NCI-H1694 treated with DMSO at 0.1 percent for 48 hours (cell line): Measurements from ENCODE around the gene SPRY1.

Experiments used
- DNase-seq: peaks from one replicate; lab custom pipeline; 2025; lab: John Stamatoyannopoulos, UW

The SPRY1 gene

GRCh38 chr4:123379392-123379791, 17.2 kb upstream of the SPRY1 start:
- no peak for DNase-seq

- DNase-seq, result no peak
These were observed 15.6 kb upstream of the SPRY1 start for GRCh38 chr4:123380728-123381716.

- DNase-seq, result no peak
These were observed 14.6 kb upstream of the SPRY1 start for GRCh38 chr4:123381996-123382395.

- DNase-seq, result no peak
These were observed 13.0 kb upstream of the SPRY1 start for GRCh38 chr4:123383566-123383965.

GRCh38 chr4:123386609-123387008, 10.0 kb upstream of the SPRY1 start:
- no peak for DNase-seq

GRCh38 chr4:123390846-123391456, 5.6 kb upstream of the SPRY1 start:
- peak; percentile 19 for DNase-seq

GRCh38 chr4:123393721-123394120, 2.9 kb upstream of the SPRY1 start:
- no peak for DNase-seq

DNA sequence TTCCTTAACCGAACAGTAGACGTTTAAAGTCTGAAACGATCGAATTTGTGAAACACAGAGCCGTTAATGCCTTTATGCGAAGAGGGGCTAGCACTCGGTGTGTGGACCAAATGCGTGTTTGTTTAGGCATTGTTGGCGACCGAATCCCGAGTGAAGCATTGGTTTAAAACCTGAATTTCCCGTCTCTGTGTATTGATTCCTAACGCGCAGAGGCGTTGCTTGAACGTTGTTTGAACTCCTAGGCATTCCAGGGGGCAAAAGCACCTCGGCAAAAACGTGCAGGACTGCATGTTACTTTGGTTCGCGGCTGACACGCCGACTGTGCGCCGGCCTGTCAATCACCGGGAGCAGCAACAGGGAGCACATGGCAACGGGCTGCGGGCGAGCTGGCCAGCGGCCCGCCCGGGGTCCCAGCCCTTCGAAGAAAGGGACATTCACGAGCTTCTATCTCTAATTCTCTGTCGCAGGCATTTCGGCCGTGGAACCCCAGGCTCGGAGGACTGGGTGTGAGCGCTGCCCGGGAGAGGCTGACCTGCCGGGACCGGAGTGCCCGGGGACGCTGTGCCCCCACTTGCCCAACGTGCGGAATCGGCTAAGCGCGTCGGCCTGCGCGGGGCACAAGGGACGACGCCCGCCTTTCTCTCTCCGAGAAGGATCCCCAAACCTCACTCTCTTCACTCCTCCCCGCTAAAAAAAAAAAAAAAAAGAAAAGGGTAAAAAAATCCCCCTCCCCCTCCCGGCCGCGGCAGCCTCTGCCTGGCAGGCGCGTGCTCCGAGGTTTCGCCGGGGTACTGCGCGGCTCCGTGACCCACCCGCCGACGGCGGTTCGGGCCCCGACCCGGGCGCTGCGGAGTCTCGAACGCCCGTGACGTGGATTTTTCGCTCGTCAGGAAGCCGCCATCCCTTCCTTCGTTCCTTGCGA, 810 bp downstream of the SPRY1 start:
- DNase-seq, result peak; percentile 27

- no peak for DNase-seq
These were observed 1.7 kb downstream of the SPRY1 start for GRCh38 chr4:123398066-123398852.

DNA sequence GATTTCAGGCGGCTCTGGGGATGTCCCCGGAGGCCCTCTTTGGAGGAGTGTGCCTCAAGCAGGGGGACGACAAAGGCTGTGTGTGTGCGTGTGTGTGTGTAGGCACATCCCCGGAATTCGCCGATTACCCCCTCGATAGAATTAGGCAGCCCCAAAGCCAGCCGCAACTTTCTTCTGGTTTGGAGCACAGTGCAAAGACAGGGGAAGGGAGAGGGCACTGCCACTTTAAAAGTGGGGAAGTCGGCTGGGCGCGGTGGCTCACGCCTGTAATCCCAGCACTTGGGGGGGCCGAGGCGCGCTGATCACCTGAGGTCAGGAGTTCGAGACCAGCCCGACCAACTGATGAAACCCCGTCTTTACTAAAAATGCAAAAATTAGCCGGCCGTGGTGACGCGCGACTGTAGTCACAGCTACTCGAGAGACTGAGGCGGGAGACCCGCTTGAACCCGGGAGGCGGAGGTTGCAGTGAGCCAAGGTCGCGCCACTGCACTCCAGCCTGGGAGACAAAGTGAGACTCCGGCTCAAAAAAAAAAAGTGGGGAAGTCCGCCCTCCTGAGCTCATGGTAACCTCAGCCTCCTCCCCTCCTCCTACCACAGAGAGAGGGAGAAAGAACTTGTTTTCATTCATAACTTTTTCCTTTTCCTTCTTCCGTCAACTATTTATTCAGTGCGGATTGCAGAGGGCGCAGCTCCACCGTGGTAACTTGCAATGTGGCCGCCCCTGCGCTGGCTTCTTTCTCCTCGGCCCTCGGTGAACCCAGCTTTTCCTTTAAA, 2.4 kb downstream of the SPRY1 start:
- DNase-seq, result no peak

DNA sequence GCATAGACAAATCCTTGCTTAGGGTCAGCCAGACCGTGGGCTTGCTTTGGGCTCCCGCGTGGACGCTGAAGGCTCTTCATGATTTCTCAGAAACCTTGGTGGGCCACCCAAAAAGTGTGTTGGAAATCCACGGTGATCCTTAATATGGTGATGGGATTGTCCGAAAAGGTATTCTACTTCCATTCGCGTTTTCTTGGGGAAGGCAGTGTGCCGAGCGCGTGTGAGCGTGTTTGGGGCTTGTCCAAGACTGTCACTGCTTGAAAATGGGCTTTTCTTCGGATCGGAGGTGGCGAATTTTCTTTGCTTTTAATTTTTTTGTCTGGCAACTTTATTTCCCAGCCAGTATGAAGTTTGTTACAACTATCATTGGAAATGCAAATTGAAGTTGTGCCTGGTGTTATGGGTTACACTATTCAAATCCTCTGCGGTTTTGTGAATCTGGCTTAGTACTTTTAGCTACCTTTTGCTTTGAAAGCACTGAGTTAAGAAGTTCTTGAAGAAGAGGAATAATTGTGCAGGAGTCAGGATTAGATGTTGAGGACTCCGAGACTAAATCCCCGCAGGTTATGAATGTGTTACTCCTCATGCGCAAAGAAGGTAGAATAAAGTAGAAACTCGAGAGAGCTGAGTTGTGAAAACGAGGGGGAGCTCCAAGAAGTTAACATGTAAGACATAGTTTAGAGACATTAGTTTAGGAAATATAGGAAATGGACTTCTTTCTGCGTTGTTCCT, 3.2 kb downstream of the SPRY1 start:
- DNase-seq, result no peak

GRCh38 chr4:123401271-123402120, 4.9 kb downstream of the SPRY1 start:
- no peak for DNase-seq

DNA sequence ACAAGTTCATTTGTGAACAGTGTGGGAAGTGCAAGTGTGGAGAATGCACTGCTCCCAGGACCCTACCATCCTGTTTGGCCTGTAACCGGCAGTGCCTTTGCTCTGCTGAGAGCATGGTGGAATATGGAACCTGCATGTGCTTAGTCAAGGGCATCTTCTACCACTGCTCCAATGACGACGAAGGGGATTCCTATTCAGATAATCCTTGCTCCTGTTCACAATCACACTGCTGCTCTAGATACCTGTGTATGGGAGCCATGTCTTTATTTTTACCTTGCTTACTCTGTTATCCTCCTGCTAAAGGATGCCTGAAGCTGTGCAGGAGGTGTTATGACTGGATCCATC, 5.5 kb downstream of the SPRY1 start:
- DNase-seq, result no peak

DNA sequence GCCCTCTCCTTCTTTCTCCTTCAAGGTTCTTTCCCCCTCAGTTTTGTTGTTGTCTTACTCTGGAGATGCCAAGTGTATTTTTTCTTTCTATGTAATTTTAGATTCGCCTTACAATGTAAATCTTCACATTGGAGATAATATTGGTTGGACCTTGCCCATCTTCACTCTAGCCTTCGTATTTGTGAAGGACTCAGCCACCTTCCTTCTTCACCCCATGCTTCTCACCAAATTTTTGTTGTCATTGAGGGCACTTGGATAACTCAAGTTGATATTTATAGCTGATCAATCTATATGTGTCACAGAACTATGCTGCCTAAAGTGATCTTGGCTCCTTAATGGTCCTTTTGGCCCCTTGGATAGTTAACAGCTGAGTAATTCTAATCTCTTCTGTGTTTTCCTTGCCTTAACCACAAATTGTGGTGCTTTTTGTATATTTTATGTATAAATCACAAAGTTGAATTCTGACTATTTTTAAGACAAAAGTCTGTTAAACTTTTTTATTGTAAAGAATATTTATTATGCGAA, 6.5 kb downstream of the SPRY1 start:
- no peak for DNase-seq

DNA sequence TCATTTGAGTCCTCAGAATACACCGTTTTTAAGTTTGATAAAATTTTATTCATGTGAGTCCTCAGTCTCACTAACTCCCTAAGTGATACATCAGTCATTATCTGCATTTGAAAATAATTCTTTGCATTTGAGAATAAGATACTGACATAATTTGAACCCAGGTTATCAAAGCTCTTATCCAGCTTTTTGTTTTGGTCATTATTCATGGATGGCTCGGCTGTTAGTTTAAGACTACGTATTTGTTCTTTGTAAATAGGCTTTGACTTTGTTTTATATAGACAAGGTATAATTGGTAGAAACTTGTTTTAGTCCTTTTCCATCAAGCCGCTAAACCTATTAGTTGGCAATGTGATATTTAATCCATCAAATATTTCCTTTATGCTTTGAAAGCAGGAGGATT, 7.9 kb downstream of the SPRY1 start:
- DNase-seq, result no peak

DNA sequence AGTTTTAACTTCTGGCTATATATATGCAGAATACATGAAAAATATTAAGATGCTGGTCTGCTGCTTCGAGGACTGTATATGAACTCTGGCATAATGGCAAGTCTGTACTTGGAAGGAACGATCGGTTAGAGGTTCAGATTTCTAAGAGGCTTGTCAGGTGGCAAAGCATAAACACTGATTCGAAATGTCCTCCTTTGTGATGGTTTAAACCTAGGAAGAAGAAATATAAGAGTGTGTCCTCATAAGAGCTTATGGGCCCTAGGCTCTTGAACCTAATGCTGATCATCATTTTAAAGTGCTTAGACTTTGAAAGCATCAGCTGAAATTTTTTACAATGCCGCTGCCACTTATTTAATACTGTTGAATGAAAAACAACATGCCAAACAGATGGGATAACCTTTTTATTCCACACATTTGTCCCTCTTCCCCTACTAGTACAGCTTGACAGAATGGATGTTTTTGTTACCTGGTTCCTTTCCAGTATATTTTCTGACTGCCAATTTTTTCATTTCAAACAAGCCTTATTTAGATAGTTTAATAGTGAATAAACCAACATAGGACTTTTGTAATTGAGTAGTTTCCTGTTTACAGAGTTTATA, 8.8 kb downstream of the SPRY1 start:
- no peak for DNase-seq

DNA sequence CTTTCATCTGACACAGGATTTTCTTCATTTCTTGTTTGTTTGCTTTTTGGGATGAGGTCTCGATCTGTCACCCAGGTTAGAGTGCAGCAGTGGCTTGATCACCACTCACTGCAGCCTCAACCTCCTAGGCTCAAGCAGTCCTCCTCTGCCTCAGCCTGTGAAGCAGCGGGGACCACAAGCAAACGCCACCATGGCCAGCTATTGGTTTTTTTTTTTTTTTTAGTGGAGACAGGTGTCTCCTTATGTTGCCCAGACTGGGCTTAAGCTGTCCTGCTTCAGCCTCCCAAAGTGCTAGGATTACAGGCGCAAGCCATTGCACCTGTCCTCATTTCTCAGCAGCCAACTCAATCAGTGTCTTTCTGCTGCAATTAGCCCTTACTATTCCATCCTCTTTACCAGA, 10.3 kb downstream of the SPRY1 start:
- DNase-seq, result no peak

- no peak for DNase-seq
These were observed 12.0 kb downstream of the SPRY1 start for GRCh38 chr4:123408471-123409084.
